ENCODE data around the gene ARFGAP2.

- TF ChIP-seq CTCF (IDR thresholded peaks at IDR 0.05; ENCODE audit: insufficient read depth, low read length) (no peak), POLR2AphosphoS5 (IDR thresholded peaks at IDR 0.05; ENCODE audit: low read depth) (no peak)
Measured at GRCh38 chr11:47121056-47121455, 55.6 kb downstream of the ARFGAP2 start.

Measured in HL-60 (cell line).